BLaER1 (cell line): ENCODE results near the gene MRPL37.
A peak's percentile ranks its signal among the peaks of the same experiment; 100 is the strongest.
"Not testable (repeated sequence)": the region's sequence is repeated elsewhere in the genome, so short reads cannot be mapped to it uniquely, and the experiment has no call there.

ENCODE experiments used
- H3K27ac ChIP-seq: shearing (Covaris generic); formaldehyde crosslinking; 2 replicates; pipeline ENCODE4 v1.8.1; 2022
- H3K27me3 ChIP-seq: shearing (Covaris generic); formaldehyde crosslinking; 2 replicates; pipeline ENCODE4 v1.8.1; 2022
- H3K36me3 ChIP-seq: shearing (Covaris generic); formaldehyde crosslinking; 2 replicates; pipeline ENCODE4 v1.8.1; 2022
- H3K4me1 ChIP-seq: shearing (Covaris generic); formaldehyde crosslinking; 2 replicates; pipeline ENCODE4 v1.8.1; 2022
- H3K4me2 ChIP-seq: shearing (Covaris generic); formaldehyde crosslinking; 2 replicates; pipeline ENCODE4 v1.8.1; 2022
- H3K4me3 ChIP-seq: shearing (Covaris generic); formaldehyde crosslinking; 2 replicates; pipeline ENCODE4 v1.8.1; 2022
- H3K9ac ChIP-seq: shearing (Covaris generic); formaldehyde crosslinking; 2 replicates; pipeline ENCODE4 v1.8.1; 2022
- H3K9me3 ChIP-seq: shearing (Covaris generic); formaldehyde crosslinking; 2 replicates; pipeline ENCODE4 v1.8.1; 2022
- H4K20me1 ChIP-seq: shearing (Covaris generic); formaldehyde crosslinking; 2 replicates; pipeline ENCODE4 v1.8.1; 2022
- Cebpa-rat ChIP-seq: shearing (Covaris generic); IDR thresholded peaks from 2 replicates; pipeline ENCODE4 v1.8.1; 2022

Gene MRPL37

GRCh38 chr1:54188291-54188690, 11.7 kb upstream of the MRPL37 start:
- no peak overlapping the region for H3K9ac ChIP-seq
- no peaks in the 10 kb centered on the region for H4K20me1 ChIP-seq
- H3K4me2 ChIP-seq, result no peak overlapping the region
- no peak overlapping the region for H3K27ac ChIP-seq
- H3K4me1 ChIP-seq, result no peaks in the 10 kb centered on the region
- H3K27me3 ChIP-seq, result no peaks in the 10 kb centered on the region
- H3K4me3 ChIP-seq, result no peak overlapping the region
- no peak for TF ChIP-seq Cebpa-rat
- H3K36me3 ChIP-seq, result peaks cover 79% of the 10 kb centered on the region
- H3K9me3 ChIP-seq, result no peaks in the 10 kb centered on the region

DNA sequence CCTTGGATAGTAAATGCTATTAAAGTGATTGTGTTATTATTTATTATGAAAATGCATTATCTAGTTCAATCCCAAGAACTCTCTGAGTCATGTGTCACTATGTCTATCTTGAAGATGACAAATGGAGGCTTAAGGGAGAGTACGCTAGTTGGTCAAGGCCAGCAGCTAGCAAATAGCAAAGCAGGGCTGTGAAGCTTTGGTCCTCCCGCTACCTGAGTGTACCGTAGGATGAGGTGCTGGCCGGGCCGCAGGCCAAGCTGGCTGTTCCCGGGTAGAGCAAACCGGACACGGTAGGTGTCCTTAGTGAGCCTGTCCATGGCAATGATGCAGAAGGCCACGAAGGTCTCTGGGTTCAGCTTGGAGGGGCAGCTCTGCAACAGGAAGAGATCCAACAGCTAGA, 9.4 kb upstream of the MRPL37 start:
- Histone ChIP-seq H3K27ac (no peak overlapping the region), H3K9ac (no peak overlapping the region), H4K20me1 (no peaks in the 10 kb centered on the region), H3K4me2 (no peak overlapping the region), H3K36me3 (peaks cover 89% of the 10 kb centered on the region), H3K4me1 (no peaks in the 10 kb centered on the region), H3K9me3 (no peaks in the 10 kb centered on the region), H3K27me3 (no peaks in the 10 kb centered on the region), H3K4me3 (no peak overlapping the region)
- TF ChIP-seq Cebpa-rat, result no peak

GRCh38 chr1:54191525-54191924, 8.4 kb upstream of the MRPL37 start:
- Histone ChIP-seq H3K27ac (no peak overlapping the region), H3K4me1 (no peaks in the 10 kb centered on the region), H3K36me3 (peaks cover 95% of the 10 kb centered on the region), H3K9ac (no peak overlapping the region), H3K4me2 (no peak overlapping the region), H3K27me3 (no peaks in the 10 kb centered on the region), H4K20me1 (no peaks in the 10 kb centered on the region), H3K9me3 (no peaks in the 10 kb centered on the region), H3K4me3 (no peak overlapping the region)
- TF ChIP-seq Cebpa-rat, result no peak

DNA sequence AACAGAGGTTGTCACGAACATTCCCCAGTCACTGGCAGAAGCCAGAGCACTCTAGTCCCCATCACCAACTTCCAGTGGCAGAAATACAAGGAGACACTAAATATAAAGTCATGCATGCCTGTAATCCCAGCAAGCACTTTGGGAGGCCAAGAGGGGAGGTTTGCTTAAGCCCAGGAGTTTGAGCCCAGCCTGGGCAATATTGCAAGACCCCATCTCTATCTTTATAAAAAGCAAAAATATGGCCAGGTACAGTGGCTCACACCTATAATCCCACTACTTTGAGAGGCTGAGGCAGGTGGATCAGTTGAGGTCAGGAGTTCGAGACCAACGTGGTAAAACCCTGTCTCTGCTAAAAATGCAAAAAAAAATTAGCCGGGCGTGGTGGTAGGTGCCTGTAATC, 6.5 kb upstream of the MRPL37 start:
- no peaks in the 10 kb centered on the region for H3K4me1 ChIP-seq
- TF ChIP-seq Cebpa-rat, result no peak
- no peak overlapping the region for H3K9ac ChIP-seq
- no peaks in the 10 kb centered on the region for H3K9me3 ChIP-seq
- H3K4me2 ChIP-seq, result no peak overlapping the region
- H3K4me3 ChIP-seq, result no peak overlapping the region
- H3K27ac ChIP-seq, result no peak overlapping the region
- no peaks in the 10 kb centered on the region for H3K27me3 ChIP-seq
- peaks cover 76% of the 10 kb centered on the region for H3K36me3 ChIP-seq
- H4K20me1 ChIP-seq, result no peaks in the 10 kb centered on the region

DNA sequence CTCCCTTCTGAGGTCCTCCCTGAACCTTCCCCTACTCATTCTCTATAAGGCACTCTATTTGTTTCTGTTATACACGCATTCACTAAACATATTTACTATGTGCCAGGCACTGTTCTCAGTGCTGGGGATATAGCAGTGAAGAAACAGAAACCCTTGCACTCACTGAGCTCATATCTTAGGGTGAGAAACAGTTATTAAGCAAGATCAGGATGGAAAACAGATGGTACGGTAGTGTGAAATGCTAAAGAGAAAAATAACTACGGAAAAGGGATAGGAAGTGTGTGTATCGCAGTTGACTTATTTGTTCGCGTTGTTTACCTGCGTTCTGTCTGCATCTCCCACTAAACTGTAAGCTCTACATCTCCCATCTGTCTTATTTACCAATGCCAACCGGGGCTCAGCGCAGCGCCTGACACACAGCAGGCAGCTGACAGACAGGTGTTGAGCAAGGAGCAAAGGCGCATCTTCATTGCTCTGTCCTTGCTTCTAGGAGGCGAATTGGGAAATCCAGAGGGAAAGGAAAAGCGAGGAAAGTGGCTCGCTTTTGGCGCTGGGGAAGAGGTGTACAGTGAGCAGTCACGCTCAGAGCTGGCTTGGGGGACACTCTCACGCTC, 709 bp upstream of the MRPL37 start:
- Histone ChIP-seq H3K9me3 (no peaks in the 10 kb centered on the region), H3K4me2 (peak overlapping the region; percentile 95), H3K9ac (peak overlapping the region; percentile 91), H3K4me3 (peak overlapping the region; percentile 94), H3K27me3 (no peaks in the 10 kb centered on the region), H4K20me1 (peaks cover 29% of the 10 kb centered on the region), H3K4me1 (peaks cover 33% of the 10 kb centered on the region), H3K36me3 (peaks cover 44% of the 10 kb centered on the region), H3K27ac (peak overlapping the region; percentile 85)
- no peak for TF ChIP-seq Cebpa-rat

- H3K4me1 ChIP-seq, result peaks cover 33% of the 10 kb centered on the region
- peaks cover 42% of the 10 kb centered on the region for H4K20me1 ChIP-seq
- H3K4me3 ChIP-seq, result peak overlapping the region; percentile 94
- H3K27ac ChIP-seq, result peak overlapping the region; percentile 85
- H3K36me3 ChIP-seq, result peaks cover 44% of the 10 kb centered on the region
- H3K4me2 ChIP-seq, result peak overlapping the region; percentile 95
- no peak for TF ChIP-seq Cebpa-rat
- H3K9me3 ChIP-seq, result no peaks in the 10 kb centered on the region
- H3K9ac ChIP-seq, result peak overlapping the region; percentile 91
- H3K27me3 ChIP-seq, result no peaks in the 10 kb centered on the region
Measured at GRCh38 chr1:54200519-54200997, 591 bp downstream of the MRPL37 start.

DNA sequence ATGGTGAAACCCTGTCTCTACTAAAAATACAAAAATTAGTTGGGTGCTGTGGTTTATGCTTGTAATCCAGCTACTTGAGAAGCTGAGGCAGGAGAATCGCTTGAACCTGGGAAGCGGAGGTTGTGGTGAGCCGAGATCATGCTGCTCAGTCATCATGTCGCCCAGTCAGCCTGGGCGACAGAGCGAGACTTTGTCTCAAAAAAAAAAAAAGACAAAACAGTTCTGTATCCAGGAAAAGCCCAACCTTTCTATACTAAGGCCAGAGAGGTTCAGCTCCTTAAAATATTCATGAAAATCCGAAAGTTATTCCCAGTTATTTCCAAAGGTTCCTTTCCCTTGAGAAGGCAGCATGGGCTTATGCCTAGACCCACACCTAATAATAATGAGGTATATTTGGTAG, 4.2 kb downstream of the MRPL37 start:
- H3K4me2 ChIP-seq, result no peak overlapping the region
- no peak overlapping the region for H3K27ac ChIP-seq
- no peak for TF ChIP-seq Cebpa-rat
- H3K4me3 ChIP-seq, result no peak overlapping the region
- H3K36me3 ChIP-seq, result peaks cover 69% of the 10 kb centered on the region
- H3K27me3 ChIP-seq, result no peaks in the 10 kb centered on the region
- H4K20me1 ChIP-seq, result peaks cover 56% of the 10 kb centered on the region
- peaks cover 28% of the 10 kb centered on the region for H3K4me1 ChIP-seq
- H3K9me3 ChIP-seq, result no peaks in the 10 kb centered on the region
- no peak overlapping the region for H3K9ac ChIP-seq

DNA sequence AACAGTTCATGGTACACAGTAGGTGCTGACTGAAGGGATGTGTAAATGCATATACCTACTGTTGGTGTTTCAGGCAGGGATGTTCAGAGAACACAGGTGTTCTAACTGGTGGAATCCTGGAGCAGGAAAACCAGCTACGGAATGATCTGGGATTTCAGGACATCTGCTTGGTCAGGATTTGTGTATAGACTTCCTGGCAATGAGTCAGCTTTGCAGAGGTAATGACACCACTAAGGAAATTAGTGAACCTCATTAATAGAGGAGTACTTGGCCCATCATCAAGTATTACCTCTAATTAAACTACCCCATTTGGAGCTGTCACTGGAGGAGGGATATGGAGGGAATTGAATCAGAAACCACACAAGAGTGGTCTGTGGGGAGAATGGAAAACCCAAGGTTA, 7.3 kb downstream of the MRPL37 start:
- Histone ChIP-seq H3K4me2 (no peak overlapping the region), H3K9me3 (no peaks in the 10 kb centered on the region), H3K36me3 (peaks cover 95% of the 10 kb centered on the region), H3K4me1 (peaks cover 6% of the 10 kb centered on the region), H3K27me3 (no peaks in the 10 kb centered on the region), H3K4me3 (no peak overlapping the region), H4K20me1 (peaks cover 49% of the 10 kb centered on the region), H3K27ac (no peak overlapping the region), H3K9ac (no peak overlapping the region)
- no peak for TF ChIP-seq Cebpa-rat

- not testable (repeated sequence) for H3K9ac ChIP-seq, H3K4me1 ChIP-seq, H3K27ac ChIP-seq, H3K9me3 ChIP-seq, H3K4me3 ChIP-seq, H3K4me2 ChIP-seq, H3K27me3 ChIP-seq
- peaks cover 95% of the 10 kb centered on the region for H3K36me3 ChIP-seq
- peaks cover 47% of the 10 kb centered on the region for H4K20me1 ChIP-seq
Measured at GRCh38 chr1:54207896-54208295, 7.9 kb downstream of the MRPL37 start.

DNA sequence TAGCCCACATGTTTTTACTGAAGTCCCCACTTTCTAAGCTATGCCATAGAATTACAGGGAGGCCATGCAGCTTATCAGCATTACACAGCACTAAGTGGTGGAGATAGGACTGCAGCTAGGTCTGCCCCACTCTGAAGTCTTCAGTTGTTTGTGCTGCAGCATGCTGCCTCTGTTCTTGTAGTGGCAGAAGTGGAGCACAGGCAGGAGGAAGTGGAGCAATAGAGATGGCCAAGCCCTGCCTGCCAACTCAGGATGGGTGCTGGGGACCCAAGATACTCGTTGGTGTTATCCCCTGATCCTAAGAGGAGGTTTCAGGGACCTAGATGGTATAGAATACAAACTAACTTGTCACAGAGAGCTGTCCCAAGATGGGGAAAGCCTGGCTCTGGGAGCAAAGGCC, 12.9 kb downstream of the MRPL37 start:
- H3K36me3 ChIP-seq, result peaks cover 100% of the 10 kb centered on the region

GRCh38 chr1:54215523-54215922, 15.6 kb downstream of the MRPL37 start:
- Histone ChIP-seq H3K9me3 (no peaks in the 10 kb centered on the region), H3K4me3 (no peak overlapping the region), H3K9ac (no peak overlapping the region), H3K4me1 (peaks cover 17% of the 10 kb centered on the region), H3K27ac (no peak overlapping the region), H3K4me2 (no peak overlapping the region), H3K27me3 (no peaks in the 10 kb centered on the region), H4K20me1 (peaks cover 76% of the 10 kb centered on the region), H3K36me3 (peaks cover 100% of the 10 kb centered on the region)
- no peak for TF ChIP-seq Cebpa-rat

More for the DNA sequence above, 12.9 kb downstream of the MRPL37 start:
- no peak for TF ChIP-seq Cebpa-rat
- H3K4me2 ChIP-seq, result no peak overlapping the region
- H3K27ac ChIP-seq, result no peak overlapping the region
- H3K27me3 ChIP-seq, result no peaks in the 10 kb centered on the region
- H4K20me1 ChIP-seq, result peaks cover 55% of the 10 kb centered on the region
- no peak overlapping the region for H3K4me3 ChIP-seq
- no peaks in the 10 kb centered on the region for H3K9me3 ChIP-seq
- H3K9ac ChIP-seq, result no peak overlapping the region
- H3K4me1 ChIP-seq, result no peaks in the 10 kb centered on the region
